T-cell (primary cell): ENCODE results near the gene CNNM2. TPM values are rescaled to one million over a fixed set of nuclear protein-coding genes. Genes with fewer than 3 reads are reported as not detected.

ENCODE experiments used
- ATAC-seq, 4 experiments: fragments of 200-7000 bp in 3 of 4; fragments of 150-1000 bp in 1 of 4; cut with Tn5 transposase; replicated peaks in 1 of 4; 1 replicate in 3 of 4; 2 replicates in 1 of 4; pipeline ENCODE4 v1.10.0; 2021; ENCODE audit warnings: moderate library complexity in 3 of 4, mild to moderate bottlenecking in 2 of 4, moderate number of reproducible peaks in 1 of 4
- CTCF ChIA-PET, 2 donors: fragments of 300-600 bp; sonication (Branson Sonifier 250); formaldehyde crosslinking; loops; one replicate each; lab custom pipeline; 2022; ENCODE audit warnings: antibody characterized with exemption in 2 of 2; lab: Charles Lee
- POLR2A ChIA-PET, 2 donors: fragments of 300-600 bp; sonication (Branson Sonifier 250); formaldehyde crosslinking; loops; one replicate each; lab custom pipeline; 2022; ENCODE audit warnings: antibody characterized with exemption in 2 of 2; lab: Charles Lee
- DNase-seq, 35 experiments: peaks; one replicate each; pipeline versions ENCODE4 v3.0.0 to v3.0.0-alpha.2; 2013 to 2023
- H3K27ac ChIP-seq: one replicate; pipeline ENCODE4 v1.5.1; 2013; ENCODE audit warnings: low read length
- H3K27me3 ChIP-seq, 2 experiments: replicated peaks in 1 of 2; 1 replicate in 1 of 2; 2 replicates in 1 of 2; pipeline versions ENCODE4 v1.6.1 to v1.7.0; 2013; ENCODE audit warnings: low read length in 1 of 2, mixed read lengths in 1 of 2; ENCODE audit not compliant: control insufficient read depth in 2 of 2, insufficient read depth in 2 of 2; ENCODE audit errors: extremely low read depth in 1 of 2
- H3K36me3 ChIP-seq, 2 donors: 1 replicate in 1 of 2; 2 replicates in 1 of 2; pipeline versions ENCODE4 v1.6.1 to v1.7.0; 2013; ENCODE audit warnings: low read length in 1 of 2; ENCODE audit not compliant: control insufficient read depth in 2 of 2, insufficient read depth in 1 of 2; ENCODE audit errors: extremely low read depth in 1 of 2
- H3K4me1 ChIP-seq, 2 experiments: 1 replicate in 1 of 2; 2 replicates in 1 of 2; pipeline versions ENCODE4 v1.6.1 to v1.7.0; 2013; ENCODE audit warnings: low read length in 2 of 2, mixed read lengths in 1 of 2; ENCODE audit not compliant: insufficient read depth in 2 of 2, control insufficient read depth in 1 of 2; ENCODE audit errors: extremely low read depth in 1 of 2
- H3K4me3 ChIP-seq, 2 donors: 1 replicate in 1 of 2; 2 replicates in 1 of 2; pipeline versions ENCODE4 v1.5.1 to v1.7.0; 2013; ENCODE audit warnings: mild to moderate bottlenecking in 2 of 2, low read length in 1 of 2, moderate library complexity in 1 of 2; ENCODE audit not compliant: control insufficient read depth in 1 of 2; ENCODE audit errors: extremely low read depth in 1 of 2
- H3K9me3 ChIP-seq: 2 replicates; pipeline ENCODE4 v1.7.0; 2013
- H3K27ac Mint-ChIP-seq, 2 donors: one replicate each; pipeline ENCODE4 v1.8.0; 2020 to 2021; ENCODE audit warnings: mild to moderate bottlenecking in 2 of 2, mixed read lengths in 2 of 2
- H3K27me3 Mint-ChIP-seq, 2 donors: one replicate each; pipeline ENCODE4 v1.8.0; 2021 to 2022; ENCODE audit warnings: mixed read lengths in 2 of 2
- H3K36me3 Mint-ChIP-seq: one replicate; pipeline ENCODE4 v1.8.0; 2021; ENCODE audit warnings: mixed read lengths
- H3K4me1 Mint-ChIP-seq, 3 donors: one replicate each; pipeline ENCODE4 v1.8.0; 2020 to 2022; ENCODE audit warnings: mixed read lengths in 3 of 3, mild to moderate bottlenecking in 1 of 3
- H3K4me3 Mint-ChIP-seq, 3 donors: one replicate each; pipeline ENCODE4 v1.8.0; 2020 to 2022; ENCODE audit warnings: mild to moderate bottlenecking in 3 of 3, mixed read lengths in 3 of 3, moderate library complexity in 3 of 3
- H3K9me3 Mint-ChIP-seq, 3 donors: one replicate each; pipeline ENCODE4 v1.8.0; 2020 to 2022; ENCODE audit warnings: mixed read lengths in 3 of 3
- WGBS: methylation state at CpG from one replicate; pipeline ENCODE4 v1.1.5; 2013; ENCODE audit warnings: missing lambda C conversion rate; ENCODE audit not compliant: insufficient coverage; 5-methylcytosine and 5-hydroxymethylcytosine counted together
- total RNA-seq, 35 experiments: library from RNA in 6 of 35; stranded (reverse) in 6 of 35; fragments of 120-200 nt in 1 of 35; gene quantifications; one replicate each; pipeline versions ENCODE4 v1.2.1 to v1.2.4 and lab custom pipeline; 2013 to 2026

Gene CNNM2
- total RNA-seq, 5 donors from 2014 or later (not counting 1 experiment from before 2014, with no cell fraction given), result 11.6 to 15.4 (median 14.2) TPM

DNA sequence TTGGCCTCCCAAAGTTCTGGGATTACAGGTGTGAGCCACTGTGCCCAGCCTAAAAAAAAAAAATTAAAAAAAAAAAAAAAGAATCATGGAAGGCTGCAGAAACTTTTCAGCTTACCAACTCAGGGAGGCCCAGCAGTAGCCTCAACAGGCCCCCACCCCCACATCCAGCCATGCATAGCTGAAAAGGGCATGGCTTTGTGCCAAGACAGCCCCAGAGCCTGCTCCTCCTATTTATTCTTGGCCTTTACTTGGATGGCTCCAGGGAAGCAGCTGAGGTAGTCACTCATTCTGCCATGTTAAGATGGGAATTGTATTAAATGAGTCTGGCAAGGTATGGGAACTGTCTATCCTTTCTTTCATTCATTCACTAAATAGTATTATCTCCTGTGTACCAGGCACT, 13.7 kb upstream of the CNNM2 start:
- no peak for ATAC-seq
- Mint-ChIP-seq H3K9me3 (no peaks in the 10 kb centered on the region), H3K36me3 (no peaks in the 10 kb centered on the region), H3K27me3 (no peaks in the 10 kb centered on the region), H3K27ac (no peak overlapping the region), H3K4me3 (no peak overlapping the region), H3K4me1 (no peaks in the 10 kb centered on the region)
- Histone ChIP-seq H3K36me3 (no peaks in the 10 kb centered on the region), H3K4me1 (no peaks in the 10 kb centered on the region), H3K9me3 (no peaks in the 10 kb centered on the region), H3K27ac (no peak overlapping the region), H3K27me3 (no peaks in the 10 kb centered on the region), H3K4me3 (no peak overlapping the region)
- ChIA-PET CTCF (interaction anchor here (0.6 to 0.7 kb wide), 2 partner anchors 185 to 597 kb away, joined by 3 to 7 read pairs; no protein-coding TSS in a partner anchor), POLR2A (interaction anchor here in 1 of 2 donors (0.7 kb wide), 2 partner anchors 13 to 1579 kb away, joined by 3 read pairs; no protein-coding TSS in a partner anchor)
- DNase-seq, result no peak

- no peak for DNase-seq
- Mint-ChIP-seq H3K27me3 (no peaks in the 10 kb centered on the region), H3K27ac (no peak overlapping the region), H3K4me3 (no peak overlapping the region), H3K4me1 (no peaks in the 10 kb centered on the region), H3K9me3 (no peaks in the 10 kb centered on the region), H3K36me3 (no peaks in the 10 kb centered on the region)
- no peak for ATAC-seq
- Histone ChIP-seq H3K27ac (no peak overlapping the region), H3K9me3 (no peaks in the 10 kb centered on the region), H3K4me1 (no peaks in the 10 kb centered on the region), H3K4me3 (no peak overlapping the region), H3K36me3 (no peaks in the 10 kb centered on the region), H3K27me3 (no peaks in the 10 kb centered on the region)
- ChIA-PET CTCF (no interaction called here), POLR2A (no interaction called here)
- WGBS, result no CpG with 5 or more reads among the region's 4 CpGs
These were observed 11.6 kb upstream of the CNNM2 start for GRCh38 chr10:102906507-102906906.

- no CpG with 5 or more reads among the region's 1 CpG for WGBS
- no peak overlapping the region for H3K4me3 Mint-ChIP-seq
- no peaks in the 10 kb centered on the region for H3K9me3 Mint-ChIP-seq
- Histone ChIP-seq H3K4me3 (no peak overlapping the region), H3K27me3 (peaks cover 2 to 20% of the 10 kb centered on the region in 2 experiments), H3K27ac (no peak overlapping the region), H3K9me3 (no peaks in the 10 kb centered on the region), H3K36me3 (no peaks in the 10 kb centered on the region), H3K4me1 (peaks cover 5 to 15% of the 10 kb centered on the region in 2 experiments)
- DNase-seq, result no peak
- CTCF ChIA-PET, result interaction anchor here in 1 of 2 donors (0.7 to 1.0 kb wide), 2 partner anchors 155 to 857 kb away, joined by 3 read pairs; no protein-coding TSS in a partner anchor
- H3K27ac Mint-ChIP-seq, result no peak overlapping the region
- no peaks in the 10 kb centered on the region for H3K36me3 Mint-ChIP-seq
- H3K4me1 Mint-ChIP-seq, result peaks cover 20 to 21% (median 21%) of the 10 kb centered on the region in 3 donors
- POLR2A ChIA-PET, result no interaction called here
- H3K27me3 Mint-ChIP-seq, result peaks cover 5 to 11% of the 10 kb centered on the region in 2 donors
- ATAC-seq, result no peak
These were observed 3.3 kb upstream of the CNNM2 start for GRCh38 chr10:102914781-102915180.

DNA sequence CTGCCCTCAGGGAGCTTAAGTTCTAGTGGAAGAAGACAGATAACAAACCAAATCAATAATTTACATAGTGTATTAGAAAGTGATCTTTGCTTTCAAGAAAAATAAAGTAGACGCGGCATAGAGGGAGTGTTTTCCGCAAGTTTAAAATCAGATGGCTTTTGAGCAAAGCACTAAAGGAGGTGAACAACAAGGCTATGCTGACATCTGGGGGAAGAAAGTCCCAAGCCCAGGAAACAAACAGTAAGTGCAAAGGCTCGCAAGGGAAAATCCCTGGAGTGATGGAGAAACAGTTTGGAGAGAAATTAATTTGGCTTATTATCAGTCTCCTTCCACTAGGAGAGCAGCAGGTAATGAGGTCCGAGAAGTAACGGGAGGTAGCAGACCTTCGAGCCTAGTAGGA, 1.9 kb upstream of the CNNM2 start:
- WGBS, result 94% methylated on average over 6 of the region's 7 CpGs
- Mint-ChIP-seq H3K4me1 (peaks cover 33 to 35% (median 34%) of the 10 kb centered on the region in 3 donors), H3K36me3 (no peaks in the 10 kb centered on the region), H3K9me3 (no peaks in the 10 kb centered on the region), H3K27me3 (peaks cover 5 to 11% of the 10 kb centered on the region in 2 donors), H3K4me3 (peak overlapping the region; percentile 91 to 93 (median 92)), H3K27ac (peak overlapping the region in 1 of 2 donors; percentile 24)
- peaks cover 19 to 23% of the 10 kb centered on the region in 2 experiments for H3K4me1 ChIP-seq
- H3K27me3 ChIP-seq, result peaks cover 2 to 20% of the 10 kb centered on the region in 2 experiments
- no peak for DNase-seq
- H3K4me3 ChIP-seq, result no peak overlapping the region
- no peaks in the 10 kb centered on the region for H3K36me3 ChIP-seq
- H3K9me3 ChIP-seq, result no peaks in the 10 kb centered on the region
- ChIA-PET CTCF (interaction anchor here in 1 of 2 donors (0.6 to 1.1 kb wide), 3 partner anchors 15 to 416 kb away, joined by 3 read pairs; no protein-coding TSS in a partner anchor), POLR2A (no interaction called here)
- H3K27ac ChIP-seq, result no peak overlapping the region
- no peak for ATAC-seq

DNA sequence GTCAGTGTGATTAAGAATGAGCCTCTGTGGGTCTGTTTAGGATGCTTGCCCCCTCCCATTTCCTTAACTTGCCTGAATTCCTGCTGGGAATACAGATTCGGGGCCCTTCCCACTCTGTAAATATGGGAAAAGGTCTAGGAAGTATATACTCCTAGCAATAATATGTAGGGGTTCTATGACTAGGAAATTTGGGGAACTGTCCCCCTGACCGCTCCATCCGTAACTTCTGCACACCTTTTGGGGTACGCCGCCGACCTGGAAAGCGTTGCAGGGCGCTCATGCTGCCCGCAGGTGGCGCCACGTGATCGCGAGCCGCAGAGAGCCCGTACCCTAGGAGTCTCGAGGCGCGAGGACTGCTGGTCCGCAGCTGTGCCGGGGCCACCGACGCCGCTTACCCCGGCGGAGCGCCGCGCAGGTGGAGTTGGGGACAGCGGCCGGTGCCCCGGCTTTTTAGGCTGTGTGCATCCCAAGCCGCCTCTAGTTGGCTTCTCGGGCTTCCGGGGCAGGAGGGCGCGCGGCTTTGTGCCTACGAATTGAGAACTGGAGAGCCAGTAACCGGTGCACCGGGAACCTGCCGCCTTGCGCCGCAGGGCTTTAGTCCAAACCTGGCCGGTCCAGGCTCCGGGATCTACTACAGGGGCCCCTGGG, 656 bp upstream of the CNNM2 start:
- Mint-ChIP-seq H3K4me3 (peak overlapping the region; percentile 91 to 93 (median 92)), H3K4me1 (peaks cover 46 to 48% (median 46%) of the 10 kb centered on the region in 3 donors), H3K36me3 (no peaks in the 10 kb centered on the region), H3K27ac (peak overlapping the region; percentile 90 to 98), H3K27me3 (peaks cover 0 to 11% of the 10 kb centered on the region in 2 donors), H3K9me3 (no peaks in the 10 kb centered on the region)
- peak; percentile 60 to 89 (median 77) for DNase-seq
- peaks cover 2 to 16% of the 10 kb centered on the region in 2 experiments for H3K27me3 ChIP-seq
- WGBS, result under 1% methylated on average over 44 of the region's 45 CpGs
- ATAC-seq, result peak; percentile 48 to 59 (median 56)
- peak overlapping the region; percentile 83 to 91 for H3K4me3 ChIP-seq
- H3K4me1 ChIP-seq, result peaks cover 21 to 24% of the 10 kb centered on the region in 2 experiments
- H3K36me3 ChIP-seq, result no peaks in the 10 kb centered on the region
- CTCF ChIA-PET, result interaction anchor here (0.6 to 1.9 kb wide), 20 partner anchors 16 to 1859 kb away, joined by 3 to 15 read pairs (median 3); partner anchors contain the start of genes ACTR1A (in 1 of the 2), ARL3 (in 1 of the 2) and TAF5 (in 1 of the 2)
- H3K27ac ChIP-seq, result peak overlapping the region; percentile 72
- POLR2A ChIA-PET, result interaction anchor here (0.5 to 0.7 kb wide), 3 partner anchors 13 to 333 kb away, joined by 3 to 6 read pairs (median 3); no protein-coding TSS in a partner anchor
- H3K9me3 ChIP-seq, result no peaks in the 10 kb centered on the region

DNA sequence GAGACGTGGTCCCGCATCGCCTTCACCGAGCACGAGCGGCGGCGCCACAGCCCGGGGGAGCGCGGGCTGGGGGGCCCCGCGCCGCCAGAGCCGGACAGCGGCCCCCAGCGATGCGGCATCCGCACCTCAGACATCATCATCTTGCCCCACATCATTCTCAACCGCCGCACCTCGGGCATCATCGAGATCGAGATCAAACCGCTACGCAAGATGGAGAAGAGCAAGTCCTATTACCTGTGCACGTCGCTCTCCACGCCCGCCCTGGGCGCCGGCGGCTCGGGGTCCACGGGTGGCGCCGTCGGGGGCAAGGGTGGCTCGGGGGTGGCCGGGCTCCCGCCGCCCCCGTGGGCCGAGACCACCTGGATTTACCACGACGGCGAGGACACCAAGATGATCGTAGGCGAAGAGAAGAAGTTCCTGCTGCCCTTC, 737 bp downstream of the CNNM2 start:
- WGBS, result under 1% methylated on average over 45 of the region's 49 CpGs
- H3K27ac ChIP-seq, result no peak overlapping the region
- POLR2A ChIA-PET, result no interaction called here
- H3K36me3 Mint-ChIP-seq, result no peaks in the 10 kb centered on the region
- peaks cover 0 to 9% of the 10 kb centered on the region in 2 donors for H3K27me3 Mint-ChIP-seq
- H3K36me3 ChIP-seq, result no peaks in the 10 kb centered on the region
- peaks cover 21 to 27% of the 10 kb centered on the region in 2 experiments for H3K4me1 ChIP-seq
- H3K9me3 ChIP-seq, result no peaks in the 10 kb centered on the region
- H3K4me3 Mint-ChIP-seq, result peak overlapping the region; percentile 91 to 93 (median 92)
- H3K27ac Mint-ChIP-seq, result no peak overlapping the region
- H3K4me1 Mint-ChIP-seq, result peaks cover 58 to 62% (median 59%) of the 10 kb centered on the region in 3 donors
- no peak for ATAC-seq
- H3K4me3 ChIP-seq, result peak overlapping the region; percentile 76 to 91
- peaks cover 2 to 8% of the 10 kb centered on the region in 2 experiments for H3K27me3 ChIP-seq
- DNase-seq, result peak in 29 of 35 experiments; percentile 1 to 56 (median 20)
- CTCF ChIA-PET, result interaction anchor here in 1 of 2 donors (0.6 to 1.6 kb wide), 6 partner anchors 150 to 1122 kb away, joined by 3 to 6 read pairs (median 4); partner anchors contain the start of genes ARL3 and TAF5
- H3K9me3 Mint-ChIP-seq, result no peaks in the 10 kb centered on the region
